GM12892 (cell line): ENCODE data around the gene CD207.

Experiments
- POLR2A ChIP-seq: IDR thresholded peaks from 2 replicates; pipeline ENCODE4 v1.6.1; 2011; ENCODE audit warnings: low read depth, low read length, control low read depth
- POLR2AphosphoS5 ChIP-seq: IDR thresholded peaks from 2 replicates; pipeline ENCODE4 v1.6.1; 2011; ENCODE audit warnings: low read depth, low read length, control low read depth

- TF ChIP-seq POLR2AphosphoS5 (no peak), POLR2A (no peak)
These were observed 8.2 kb downstream of the CD207 start for GRCh38 chr2:70827388-70827787.
